ENCODE measurements around the gene ANO10.
"Not testable (repeated sequence)": the region's sequence is repeated elsewhere in the genome, so short reads cannot be mapped to it uniquely, and the experiment has no call there.

The ANO10 gene

GRCh38 chr3:43362183-43362582 is 259.6 kb downstream of the ANO10 start:
- no peak overlapping the region for H4K8ac ChIP-seq (ENCODE audit: low read depth, low read length)
- no peak overlapping the region for H2BK5ac ChIP-seq (ENCODE audit: low read length)
- H3K27me3 ChIP-seq (ENCODE audit: control insufficient read depth in 3 of 3, insufficient read depth in 3 of 3, low read depth in 1 of 3, low read length in 3 of 3): no peaks in the 10 kb centered on the region
- no peak overlapping the region for H2BK120ac ChIP-seq (ENCODE audit: low read depth, low read length)
- no peak overlapping the region for H2AK5ac ChIP-seq (ENCODE audit: low read depth, low read length)
- no peak overlapping the region for H2AFZ ChIP-seq (ENCODE audit: low read length)
- no peak overlapping the region for H3K18ac ChIP-seq (ENCODE audit: low read length)
- no peak overlapping the region for H3K27ac ChIP-seq (replicated peaks; ENCODE audit: low read length)
- H3K9ac ChIP-seq (ENCODE audit: low read depth, low read length, poor library complexity): no peak overlapping the region
- H2BK12ac ChIP-seq (ENCODE audit: low read length): no peak overlapping the region
- no peak for DNase-seq (ENCODE audit: low spot score)
- H3K4me3 ChIP-seq (ENCODE audit: low read length in 2 of 2): no peak overlapping the region
- no peak overlapping the region for H2BK15ac ChIP-seq (ENCODE audit: low read length)
- H3K4me2 ChIP-seq (ENCODE audit: insufficient read depth, low read length, poor library complexity, severe bottlenecking): no peak overlapping the region
- H3K4me1 ChIP-seq (ENCODE audit: control insufficient read depth in 2 of 2, insufficient read depth in 1 of 2, low read depth in 1 of 2, low read length in 2 of 2): peaks cover 0 to 3% of the 10 kb centered on the region in 2 donors
- H3K36me3 ChIP-seq (replicated peaks in 1 of 2; ENCODE audit: control insufficient read depth in 2 of 2, insufficient read depth in 2 of 2, low read length in 2 of 2): peaks cover 0 to 2% of the 10 kb centered on the region in 2 donors
- no CpG with 5 or more reads among the region's 4 CpGs for WGBS, 2 donors (ENCODE audit: extremely low coverage in 2 of 2, insufficient read length in 2 of 2, insufficient replicate concordance in 1 of 2)
- no peak overlapping the region for H3K4ac ChIP-seq (ENCODE audit: low read length)
- no peaks in the 10 kb centered on the region for H3K9me3 ChIP-seq (replicated peaks in 1 of 2; ENCODE audit: control insufficient read depth in 2 of 2, insufficient read depth in 1 of 2, low read depth in 1 of 2, low read length in 2 of 2)
- no peak overlapping the region for H3K23ac ChIP-seq (ENCODE audit: low read depth, low read length, poor library complexity)
- H3K79me1 ChIP-seq (ENCODE audit: low read depth, low read length): peaks cover 2% of the 10 kb centered on the region
- H3K14ac ChIP-seq (ENCODE audit: low read length): no peak overlapping the region
- H4K91ac ChIP-seq (ENCODE audit: low read depth, low read length, poor library complexity): no peak overlapping the region

- H3K36me3 ChIP-seq (replicated peaks in 1 of 2; ENCODE audit: control insufficient read depth in 2 of 2, insufficient read depth in 2 of 2, low read length in 2 of 2): peaks cover 0 to 2% of the 10 kb centered on the region in 2 donors
- no peak overlapping the region for H3K4me3 ChIP-seq (ENCODE audit: low read length in 2 of 2)
- no peaks in the 10 kb centered on the region for H3K9me3 ChIP-seq (replicated peaks in 1 of 2; ENCODE audit: control insufficient read depth in 2 of 2, insufficient read depth in 1 of 2, low read depth in 1 of 2, low read length in 2 of 2)
- no CpG with 5 or more reads among the region's 5 CpGs for whole genome bisulfite sequencing, 2 donors (ENCODE audit: extremely low coverage in 2 of 2, insufficient read length in 2 of 2, insufficient replicate concordance in 1 of 2)
- H2BK5ac ChIP-seq (ENCODE audit: low read length): no peak overlapping the region
- no peak overlapping the region for H3K18ac ChIP-seq (ENCODE audit: low read length)
- H3K23ac ChIP-seq (ENCODE audit: low read depth, low read length, poor library complexity): no peak overlapping the region
- H4K8ac ChIP-seq (ENCODE audit: low read depth, low read length): no peak overlapping the region
- no peak overlapping the region for H3K9ac ChIP-seq (ENCODE audit: low read depth, low read length, poor library complexity)
- no peak overlapping the region for H2BK15ac ChIP-seq (ENCODE audit: low read length)
- peaks cover 0 to 3% of the 10 kb centered on the region in 2 donors for H3K4me1 ChIP-seq (ENCODE audit: control insufficient read depth in 2 of 2, insufficient read depth in 1 of 2, low read depth in 1 of 2, low read length in 2 of 2)
- no peak overlapping the region for H3K14ac ChIP-seq (ENCODE audit: low read length)
- no peak overlapping the region for H2AK5ac ChIP-seq (ENCODE audit: low read depth, low read length)
- H4K91ac ChIP-seq (ENCODE audit: low read depth, low read length, poor library complexity): no peak overlapping the region
- H3K4me2 ChIP-seq (ENCODE audit: insufficient read depth, low read length, poor library complexity, severe bottlenecking): no peak overlapping the region
- H2BK120ac ChIP-seq (ENCODE audit: low read depth, low read length): no peak overlapping the region
- H3K4ac ChIP-seq (ENCODE audit: low read length): no peak overlapping the region
- no peak for DNase-seq (ENCODE audit: low spot score)
- H2BK12ac ChIP-seq (ENCODE audit: low read length): no peak overlapping the region
- H3K27me3 ChIP-seq (ENCODE audit: control insufficient read depth in 3 of 3, insufficient read depth in 3 of 3, low read depth in 1 of 3, low read length in 3 of 3): no peaks in the 10 kb centered on the region
- H2AFZ ChIP-seq (ENCODE audit: low read length): no peak overlapping the region
- no peak overlapping the region for H3K27ac ChIP-seq (replicated peaks; ENCODE audit: low read length)
- H3K79me1 ChIP-seq (ENCODE audit: low read depth, low read length): peaks cover 2% of the 10 kb centered on the region
These were observed 260.7 kb downstream of the ANO10 start for GRCh38 chr3:43361077-43361476.

DNA sequence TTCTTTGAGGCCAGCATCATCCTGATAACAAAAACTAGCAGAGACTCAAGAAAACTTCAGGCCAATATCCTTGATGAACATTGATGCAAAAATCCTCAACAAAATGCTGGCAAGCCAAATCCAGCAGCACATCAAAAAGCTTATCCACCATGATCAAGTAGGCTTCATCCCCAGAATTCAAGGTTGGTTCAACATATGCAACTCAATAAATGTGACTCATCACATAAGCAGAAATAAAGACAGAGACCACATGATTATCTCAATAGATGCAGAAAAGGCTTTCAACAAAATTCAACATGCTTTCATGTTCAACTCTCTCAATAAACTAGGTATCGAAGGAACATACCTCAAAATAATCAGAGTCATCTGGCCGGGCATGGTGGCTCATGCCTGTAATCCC is 265.8 kb downstream of the ANO10 start:
- not testable (repeated sequence) for H3K4me1 ChIP-seq (ENCODE audit: control insufficient read depth in 2 of 2, insufficient read depth in 1 of 2, low read depth in 1 of 2, low read length in 2 of 2); H3K14ac ChIP-seq (ENCODE audit: low read length); H2BK12ac ChIP-seq (ENCODE audit: low read length); H3K4me3 ChIP-seq (ENCODE audit: low read length in 2 of 2); H2BK15ac ChIP-seq (ENCODE audit: low read length); H4K8ac ChIP-seq (ENCODE audit: low read depth, low read length); H3K27ac ChIP-seq (replicated peaks; ENCODE audit: low read length); H4K91ac ChIP-seq (ENCODE audit: low read depth, low read length, poor library complexity); H3K4ac ChIP-seq (ENCODE audit: low read length); H3K23ac ChIP-seq (ENCODE audit: low read depth, low read length, poor library complexity); H3K27me3 ChIP-seq (ENCODE audit: control insufficient read depth in 3 of 3, insufficient read depth in 3 of 3, low read depth in 1 of 3, low read length in 3 of 3); H2AFZ ChIP-seq (ENCODE audit: low read length); H3K9ac ChIP-seq (ENCODE audit: low read depth, low read length, poor library complexity); H3K4me2 ChIP-seq (ENCODE audit: insufficient read depth, low read length, poor library complexity, severe bottlenecking); H2BK5ac ChIP-seq (ENCODE audit: low read length); H3K79me1 ChIP-seq (ENCODE audit: low read depth, low read length); H2AK5ac ChIP-seq (ENCODE audit: low read depth, low read length); DNase-seq (ENCODE audit: low spot score); H2BK120ac ChIP-seq (ENCODE audit: low read depth, low read length); H3K36me3 ChIP-seq (replicated peaks in 1 of 2; ENCODE audit: control insufficient read depth in 2 of 2, insufficient read depth in 2 of 2, low read length in 2 of 2); H3K18ac ChIP-seq (ENCODE audit: low read length)
- H3K9me3 ChIP-seq (replicated peaks in 1 of 2; ENCODE audit: control insufficient read depth in 2 of 2, insufficient read depth in 1 of 2, low read depth in 1 of 2, low read length in 2 of 2): peaks cover 5 to 12% of the 10 kb centered on the region in 2 donors
- no CpG with 5 or more reads among the region's 2 CpGs for WGBS, 2 donors (ENCODE audit: extremely low coverage in 2 of 2, insufficient read length in 2 of 2, insufficient replicate concordance in 1 of 2)

- Histone ChIP-seq H2AK5ac (ENCODE audit: low read depth, low read length) (no peak overlapping the region), H3K4ac (ENCODE audit: low read length) (no peak overlapping the region), H3K36me3 (replicated peaks in 1 of 2; ENCODE audit: control insufficient read depth in 2 of 2, insufficient read depth in 2 of 2, low read length in 2 of 2) (peaks cover 2 to 20% of the 10 kb centered on the region in 2 donors), H3K79me1 (ENCODE audit: low read depth, low read length) (no peaks in the 10 kb centered on the region), H3K4me2 (ENCODE audit: insufficient read depth, low read length, poor library complexity, severe bottlenecking) (no peak overlapping the region), H4K91ac (ENCODE audit: low read depth, low read length, poor library complexity) (no peak overlapping the region), H3K9me3 (replicated peaks in 1 of 2; ENCODE audit: control insufficient read depth in 2 of 2, insufficient read depth in 1 of 2, low read depth in 1 of 2, low read length in 2 of 2) (peaks cover 5 to 12% of the 10 kb centered on the region in 2 donors), H2AFZ (ENCODE audit: low read length) (no peak overlapping the region), H3K27me3 (ENCODE audit: control insufficient read depth in 3 of 3, insufficient read depth in 3 of 3, low read depth in 1 of 3, low read length in 3 of 3) (no peaks in the 10 kb centered on the region), H3K4me3 (ENCODE audit: low read length in 2 of 2) (no peak overlapping the region), H2BK15ac (ENCODE audit: low read length) (no peak overlapping the region), H2BK12ac (ENCODE audit: low read length) (no peak overlapping the region), H3K9ac (ENCODE audit: low read depth, low read length, poor library complexity) (no peak overlapping the region), H4K8ac (ENCODE audit: low read depth, low read length) (no peak overlapping the region), H3K27ac (replicated peaks; ENCODE audit: low read length) (no peak overlapping the region), H2BK120ac (ENCODE audit: low read depth, low read length) (no peak overlapping the region), H3K4me1 (ENCODE audit: control insufficient read depth in 2 of 2, insufficient read depth in 1 of 2, low read depth in 1 of 2, low read length in 2 of 2) (no peaks in the 10 kb centered on the region), H2BK5ac (ENCODE audit: low read length) (no peak overlapping the region), H3K14ac (ENCODE audit: low read length) (no peak overlapping the region), H3K18ac (ENCODE audit: low read length) (no peak overlapping the region), H3K23ac (ENCODE audit: low read depth, low read length, poor library complexity) (no peak overlapping the region)
- no CpG with 5 or more reads among the region's 4 CpGs for WGBS, 2 donors (ENCODE audit: extremely low coverage in 2 of 2, insufficient read length in 2 of 2, insufficient replicate concordance in 1 of 2)
- no peak for DNase-seq (ENCODE audit: low spot score)
These were observed 267.7 kb downstream of the ANO10 start for GRCh38 chr3:43353923-43354670.
